Left kidney (tissue), 2 donors: ENCODE results near the gene WDR86. TPM values are rescaled to one million over a fixed set of nuclear protein-coding genes. Genes with fewer than 3 reads are reported as not detected.
A peak's percentile ranks its signal among the peaks of the same experiment; 100 is the strongest.

Experiments used
- DNase-seq: peaks from one replicate; pipeline ENCODE4 v3.0.0-alpha.2; 2013
- polyA plus RNA-seq: library from polyadenylated mRNA; unstranded; fragments of 120-200 nt; gene quantifications from one replicate; pipeline ENCODE4 v1.2.1, GENCODE V29; 2013; ENCODE audit not compliant: insufficient read length

WDR86 gene
- polyA plus RNA-seq, 1 donor = 38.8 TPM

- DNase-seq = no peak
Measured at GRCh38 chr7:151429237-151429559, 19.4 kb upstream of the WDR86 start.

- DNase-seq = peak; percentile 89
Measured at GRCh38 chr7:151428378-151429236, 18.8 kb upstream of the WDR86 start.

GRCh38 chr7:151427705-151428377 is 18.0 kb upstream of the WDR86 start:
- DNase-seq = no peak

GRCh38 chr7:151426904-151427704 is 17.3 kb upstream of the WDR86 start:
- no peak for DNase-seq

GRCh38 chr7:151426441-151426903 is 16.6 kb upstream of the WDR86 start:
- no peak for DNase-seq

GRCh38 chr7:151425670-151426440 is 16.0 kb upstream of the WDR86 start:
- no peak for DNase-seq

- no peak for DNase-seq
Measured at GRCh38 chr7:151424799-151425198, 15.0 kb upstream of the WDR86 start.

GRCh38 chr7:151423936-151424335 is 14.1 kb upstream of the WDR86 start:
- DNase-seq = no peak

GRCh38 chr7:151423226-151423625 is 13.4 kb upstream of the WDR86 start:
- no peak for DNase-seq

GRCh38 chr7:151422212-151422611 is 12.4 kb upstream of the WDR86 start:
- no peak for DNase-seq

- no peak for DNase-seq
Measured at GRCh38 chr7:151420144-151420543, 10.3 kb upstream of the WDR86 start.

- DNase-seq = no peak
Measured at GRCh38 chr7:151416941-151417315, 7.1 kb upstream of the WDR86 start.

GRCh38 chr7:151416112-151416940 is 6.5 kb upstream of the WDR86 start:
- no peak for DNase-seq

- DNase-seq = no peak
Measured at GRCh38 chr7:151415375-151416105, 5.7 kb upstream of the WDR86 start.

GRCh38 chr7:151413241-151413640 is 3.4 kb upstream of the WDR86 start:
- DNase-seq = no peak

GRCh38 chr7:151412318-151412717 is 2.5 kb upstream of the WDR86 start:
- DNase-seq = no peak

- no peak for DNase-seq
Measured at GRCh38 chr7:151411551-151411950, 1.7 kb upstream of the WDR86 start.

- peak; percentile 68 for DNase-seq
Measured at GRCh38 chr7:151410405-151411390, 860 bp upstream of the WDR86 start.
